ENCODE results near the gene PSMG4.

The PSMG4 gene

DNA sequence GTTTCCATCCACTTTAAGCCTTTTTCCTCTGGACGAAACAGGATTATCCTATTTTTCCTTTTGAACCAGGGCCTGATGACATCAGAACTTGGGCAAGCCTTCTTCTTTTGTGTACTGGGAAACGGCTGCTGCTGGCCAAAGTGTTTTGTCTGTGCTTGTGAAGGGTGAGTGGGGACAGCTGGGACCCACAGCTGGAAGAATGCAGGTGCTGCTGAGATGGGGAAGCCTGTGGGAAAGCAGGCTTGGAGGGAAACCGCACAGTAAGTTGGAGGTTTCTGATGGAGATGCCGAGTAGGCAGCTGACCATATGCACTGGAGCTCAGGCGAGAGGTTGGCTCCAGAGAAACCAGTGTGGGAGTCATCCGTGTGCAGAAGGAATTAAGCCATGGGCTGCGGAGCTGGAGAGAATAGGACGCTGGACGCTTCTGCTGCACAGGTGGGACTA, 8.5 kb upstream of the PSMG4 start:
- TF ChIP-seq, protein P1, sequence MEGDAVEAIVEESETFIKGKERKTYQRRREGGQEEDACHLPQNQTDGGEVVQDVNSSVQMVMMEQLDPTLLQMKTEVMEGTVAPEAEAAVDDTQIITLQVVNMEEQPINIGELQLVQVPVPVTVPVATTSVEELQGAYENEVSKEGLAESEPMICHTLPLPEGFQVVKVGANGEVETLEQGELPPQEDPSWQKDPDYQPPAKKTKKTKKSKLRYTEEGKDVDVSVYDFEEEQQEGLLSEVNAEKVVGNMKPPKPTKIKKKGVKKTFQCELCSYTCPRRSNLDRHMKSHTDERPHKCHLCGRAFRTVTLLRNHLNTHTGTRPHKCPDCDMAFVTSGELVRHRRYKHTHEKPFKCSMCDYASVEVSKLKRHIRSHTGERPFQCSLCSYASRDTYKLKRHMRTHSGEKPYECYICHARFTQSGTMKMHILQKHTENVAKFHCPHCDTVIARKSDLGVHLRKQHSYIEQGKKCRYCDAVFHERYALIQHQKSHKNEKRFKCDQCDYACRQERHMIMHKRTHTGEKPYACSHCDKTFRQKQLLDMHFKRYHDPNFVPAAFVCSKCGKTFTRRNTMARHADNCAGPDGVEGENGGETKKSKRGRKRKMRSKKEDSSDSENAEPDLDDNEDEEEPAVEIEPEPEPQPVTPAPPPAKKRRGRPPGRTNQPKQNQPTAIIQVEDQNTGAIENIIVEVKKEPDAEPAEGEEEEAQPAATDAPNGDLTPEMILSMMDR (IDR thresholded peaks at IDR 0.05; ENCODE audit: insufficient read depth, low read length, poor library complexity, severe bottlenecking) = no peak
- TF ChIP-seq EZH2phosphoT487 (conservative IDR thresholded peaks at IDR 0.05; ENCODE audit: low read length) = no peak
- no peak overlapping the region for H3K4me2 ChIP-seq (ENCODE audit: low read depth, low read length, poor library complexity, severe bottlenecking)
- H3F3A ChIP-seq (ENCODE audit: insufficient read depth) = no peaks in the 10 kb centered on the region
- H4K20me1 ChIP-seq (ENCODE audit: low read depth, low read length) = no peaks in the 10 kb centered on the region
- no peak overlapping the region for H3K4me3 ChIP-seq (ENCODE audit: insufficient read depth, low read length, poor library complexity, severe bottlenecking)
- H3K27me3 ChIP-seq (ENCODE audit: low read length) = no peaks in the 10 kb centered on the region; the same call in 1 of the 2 replicates
- H3K27ac ChIP-seq (ENCODE audit: low read depth, low read length) = no peak overlapping the region
- H3K36me3 ChIP-seq (ENCODE audit: low read length) = no peaks in the 10 kb centered on the region
- no peak overlapping the region for H3K9ac ChIP-seq (ENCODE audit: low read length)
- H2AFZ ChIP-seq (ENCODE audit: low read depth, low read length, severe bottlenecking) = no peak overlapping the region
- H3K9me3 ChIP-seq (ENCODE audit: insufficient read depth, low read length) = no peaks in the 10 kb centered on the region
- no peaks in the 10 kb centered on the region for H3K9me2 ChIP-seq (replicated peaks; ENCODE audit: insufficient read depth, low read length)
- H3K79me2 ChIP-seq (ENCODE audit: insufficient read depth, low read length) = no peaks in the 10 kb centered on the region

DNA sequence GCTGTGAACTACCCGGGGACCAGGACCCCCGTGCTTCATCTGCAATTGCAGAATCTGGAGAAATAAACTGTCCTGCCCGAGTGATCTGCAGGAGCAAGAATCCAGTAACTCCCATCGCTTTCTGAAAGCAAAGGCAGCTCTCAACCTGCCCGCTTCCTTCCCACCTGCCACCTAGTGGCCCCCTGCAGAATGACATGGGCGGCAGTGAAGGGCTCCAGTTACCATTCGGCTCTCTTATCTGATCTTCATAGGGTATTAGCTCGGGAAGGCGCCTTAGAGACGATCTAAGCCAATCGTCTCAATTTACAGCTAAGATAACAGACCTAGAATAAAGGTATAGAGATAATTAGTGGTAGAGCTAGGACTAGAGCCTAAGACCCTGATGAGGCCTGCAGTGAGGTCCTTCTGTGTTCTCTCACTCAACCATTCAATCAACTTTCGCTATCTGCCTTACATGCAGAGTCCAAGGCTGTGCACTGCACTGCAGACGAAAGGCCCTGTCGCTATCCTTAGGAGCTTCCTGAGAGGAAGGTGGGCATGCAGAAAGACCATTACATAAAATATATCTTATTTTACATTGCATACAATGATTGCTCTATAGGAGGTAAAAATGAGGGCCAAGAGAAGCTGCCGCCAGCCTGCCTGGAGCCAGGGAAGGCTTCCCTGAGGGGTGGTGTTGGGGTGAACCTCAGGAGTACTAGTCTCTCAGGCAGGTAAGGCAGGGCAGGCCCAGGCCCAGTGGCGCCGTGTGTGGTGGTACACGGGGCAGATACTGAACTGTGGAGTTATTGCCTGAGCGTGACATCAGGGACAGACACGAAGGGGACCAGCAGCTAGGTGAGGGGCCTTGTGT, 7.1 kb upstream of the PSMG4 start:
- no peaks in the 10 kb centered on the region for H4K20me1 ChIP-seq (ENCODE audit: low read depth, low read length)
- TF ChIP-seq, protein P1 (IDR thresholded peaks at IDR 0.05; ENCODE audit: insufficient read depth, low read length, poor library complexity, severe bottlenecking) = peak; percentile 99
- no peak for TF ChIP-seq EZH2phosphoT487 (conservative IDR thresholded peaks at IDR 0.05; ENCODE audit: low read length)
- no peak overlapping the region for H3K9ac ChIP-seq (ENCODE audit: low read length)
- no peaks in the 10 kb centered on the region for H3K36me3 ChIP-seq (ENCODE audit: low read length)
- H3K27me3 ChIP-seq (ENCODE audit: low read length) = no peaks in the 10 kb centered on the region; the same call in 1 of the 2 replicates
- no peaks in the 10 kb centered on the region for H3K9me3 ChIP-seq (ENCODE audit: insufficient read depth, low read length)
- no peak overlapping the region for H3K27ac ChIP-seq (ENCODE audit: low read depth, low read length)
- H3K4me2 ChIP-seq (ENCODE audit: low read depth, low read length, poor library complexity, severe bottlenecking) = no peak overlapping the region
- no peaks in the 10 kb centered on the region for H3K9me2 ChIP-seq (replicated peaks; ENCODE audit: insufficient read depth, low read length)
- H3K79me2 ChIP-seq (ENCODE audit: insufficient read depth, low read length) = no peaks in the 10 kb centered on the region
- no peak overlapping the region for H2AFZ ChIP-seq (ENCODE audit: low read depth, low read length, severe bottlenecking)
- H3F3A ChIP-seq (ENCODE audit: insufficient read depth) = no peaks in the 10 kb centered on the region
- no peak overlapping the region for H3K4me3 ChIP-seq (ENCODE audit: insufficient read depth, low read length, poor library complexity, severe bottlenecking)

DNA sequence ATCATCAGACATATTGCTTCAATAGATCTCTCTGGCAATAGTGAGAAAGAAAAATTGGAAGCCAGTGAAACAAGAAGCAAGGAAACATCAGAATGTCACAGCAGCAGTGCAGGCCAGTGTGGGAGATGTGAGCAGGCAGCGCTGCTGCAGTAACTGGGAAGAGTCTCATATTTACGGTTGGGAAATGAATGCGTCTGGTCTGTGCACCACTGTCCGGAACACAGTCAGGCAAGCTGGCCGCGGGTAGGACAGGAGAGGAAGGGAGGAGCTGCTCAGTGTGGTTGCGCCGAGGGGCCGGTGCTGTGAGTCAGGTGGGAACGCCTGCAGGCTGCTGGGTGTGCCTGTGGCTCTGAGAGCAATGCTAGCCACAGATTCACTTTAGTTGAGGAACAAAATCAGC, 6.4 kb upstream of the PSMG4 start:
- no peaks in the 10 kb centered on the region for H3K36me3 ChIP-seq (ENCODE audit: low read length)
- no peaks in the 10 kb centered on the region; the same call in 1 of the 2 replicates for H3K27me3 ChIP-seq (ENCODE audit: low read length)
- H3F3A ChIP-seq (ENCODE audit: insufficient read depth) = no peaks in the 10 kb centered on the region
- H3K27ac ChIP-seq (ENCODE audit: low read depth, low read length) = no peak overlapping the region
- no peak overlapping the region for H3K4me3 ChIP-seq (ENCODE audit: insufficient read depth, low read length, poor library complexity, severe bottlenecking)
- no peaks in the 10 kb centered on the region for H3K79me2 ChIP-seq (ENCODE audit: insufficient read depth, low read length)
- H3K9me3 ChIP-seq (ENCODE audit: insufficient read depth, low read length) = no peaks in the 10 kb centered on the region
- no peak overlapping the region for H3K9ac ChIP-seq (ENCODE audit: low read length)
- no peaks in the 10 kb centered on the region for H4K20me1 ChIP-seq (ENCODE audit: low read depth, low read length)
- H2AFZ ChIP-seq (ENCODE audit: low read depth, low read length, severe bottlenecking) = no peak overlapping the region
- no peaks in the 10 kb centered on the region for H3K9me2 ChIP-seq (replicated peaks; ENCODE audit: insufficient read depth, low read length)
- H3K4me2 ChIP-seq (ENCODE audit: low read depth, low read length, poor library complexity, severe bottlenecking) = no peak overlapping the region
- TF ChIP-seq, protein P1 (IDR thresholded peaks at IDR 0.05; ENCODE audit: insufficient read depth, low read length, poor library complexity, severe bottlenecking) = no peak
- TF ChIP-seq EZH2phosphoT487 (conservative IDR thresholded peaks at IDR 0.05; ENCODE audit: low read length) = no peak
